Measurements from ENCODE around the gene SH2D5.
"Not testable (repeated sequence)": the region's sequence is repeated elsewhere in the genome, so short reads cannot be mapped to it uniquely, and the experiment has no call there.

SH2D5 gene

DNA sequence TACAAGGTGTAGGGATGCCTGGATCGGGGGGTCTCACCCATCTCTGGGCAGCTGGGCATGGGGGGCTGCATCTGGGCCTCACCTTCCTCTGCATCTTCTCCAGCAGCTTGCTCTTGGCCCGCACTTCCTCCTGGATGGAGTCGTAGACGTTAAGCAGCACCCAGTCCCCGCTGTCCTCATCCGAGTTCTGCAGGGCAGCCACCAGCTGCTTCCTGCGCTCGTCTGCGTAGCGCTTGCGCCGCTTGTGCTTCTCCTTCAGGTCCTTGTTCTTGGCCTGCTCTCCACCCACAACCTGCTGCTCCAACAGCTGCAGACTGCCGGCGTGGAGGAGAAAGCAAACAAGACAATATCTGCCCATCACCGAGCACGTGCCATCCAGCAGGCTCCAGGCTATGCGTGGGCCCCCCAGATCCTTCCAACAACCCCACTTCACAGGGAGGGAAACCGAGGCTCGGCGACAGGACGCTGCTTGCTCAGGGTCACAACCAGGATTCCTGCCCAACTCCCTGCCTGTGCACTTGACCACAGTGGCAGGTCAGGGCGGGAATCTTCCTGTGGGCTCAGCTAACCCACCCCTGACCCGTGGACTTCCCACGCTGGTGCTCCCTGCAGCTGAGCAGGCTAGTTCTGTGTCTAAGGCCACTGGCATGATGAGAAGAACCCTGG, 49.8 kb downstream of the SH2D5 start:
- Histone ChIP-seq H3K36me3 (no peaks in the 10 kb centered on the region), H3K27me3 (no peaks in the 10 kb centered on the region), H3K9me3 (no peaks in the 10 kb centered on the region), H3K27ac (no peak overlapping the region), H3K4me1 (ENCODE audit: control insufficient read depth in 1 of 2, insufficient read depth in 1 of 2, low read depth in 1 of 2, low read length in 1 of 2) (no peaks in the 10 kb centered on the region), H3K4me3 (ENCODE audit: low read depth in 1 of 2, low read length in 1 of 2) (no peak overlapping the region)
- TF ChIP-seq, protein P1, sequence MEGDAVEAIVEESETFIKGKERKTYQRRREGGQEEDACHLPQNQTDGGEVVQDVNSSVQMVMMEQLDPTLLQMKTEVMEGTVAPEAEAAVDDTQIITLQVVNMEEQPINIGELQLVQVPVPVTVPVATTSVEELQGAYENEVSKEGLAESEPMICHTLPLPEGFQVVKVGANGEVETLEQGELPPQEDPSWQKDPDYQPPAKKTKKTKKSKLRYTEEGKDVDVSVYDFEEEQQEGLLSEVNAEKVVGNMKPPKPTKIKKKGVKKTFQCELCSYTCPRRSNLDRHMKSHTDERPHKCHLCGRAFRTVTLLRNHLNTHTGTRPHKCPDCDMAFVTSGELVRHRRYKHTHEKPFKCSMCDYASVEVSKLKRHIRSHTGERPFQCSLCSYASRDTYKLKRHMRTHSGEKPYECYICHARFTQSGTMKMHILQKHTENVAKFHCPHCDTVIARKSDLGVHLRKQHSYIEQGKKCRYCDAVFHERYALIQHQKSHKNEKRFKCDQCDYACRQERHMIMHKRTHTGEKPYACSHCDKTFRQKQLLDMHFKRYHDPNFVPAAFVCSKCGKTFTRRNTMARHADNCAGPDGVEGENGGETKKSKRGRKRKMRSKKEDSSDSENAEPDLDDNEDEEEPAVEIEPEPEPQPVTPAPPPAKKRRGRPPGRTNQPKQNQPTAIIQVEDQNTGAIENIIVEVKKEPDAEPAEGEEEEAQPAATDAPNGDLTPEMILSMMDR (IDR thresholded peaks at IDR 0.05) = no peak

DNA sequence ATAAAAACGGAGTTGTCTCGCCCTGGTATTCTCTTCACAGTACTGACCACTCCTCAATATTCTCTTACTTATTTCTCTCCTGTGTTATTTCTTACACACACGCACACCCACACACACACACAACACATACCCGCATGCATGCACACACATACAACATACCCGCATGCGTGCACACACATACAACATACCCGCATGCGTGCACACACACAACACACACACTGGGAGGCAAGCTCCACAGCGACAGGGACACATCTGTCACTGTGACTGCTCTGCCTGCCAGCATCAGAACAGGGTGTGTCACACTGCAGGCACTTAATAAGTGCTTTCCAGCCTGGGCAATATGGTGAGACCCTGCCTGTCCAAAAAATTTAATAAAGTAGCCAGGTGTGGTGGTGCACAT, 50.5 kb downstream of the SH2D5 start:
- H3K27ac ChIP-seq = no peak overlapping the region
- TF ChIP-seq, protein P1 (IDR thresholded peaks at IDR 0.05) = no peak

GRCh38 chr1:20680269-20680668, 52.2 kb downstream of the SH2D5 start:
- H3K36me3 ChIP-seq = no peaks in the 10 kb centered on the region
- H3K27ac ChIP-seq = no peak overlapping the region
- TF ChIP-seq, protein P1 (IDR thresholded peaks at IDR 0.05) = no peak
- H3K27me3 ChIP-seq = no peaks in the 10 kb centered on the region
- no peaks in the 10 kb centered on the region for H3K4me1 ChIP-seq (ENCODE audit: control insufficient read depth in 1 of 2, insufficient read depth in 1 of 2, low read depth in 1 of 2, low read length in 1 of 2)
- no peaks in the 10 kb centered on the region for H3K9me3 ChIP-seq
- H3K4me3 ChIP-seq (ENCODE audit: low read depth in 1 of 2, low read length in 1 of 2) = no peak overlapping the region

More for the DNA sequence above, 50.5 kb downstream of the SH2D5 start:
- H3K27me3 ChIP-seq = no peaks in the 10 kb centered on the region
- no peaks in the 10 kb centered on the region for H3K4me1 ChIP-seq (ENCODE audit: control insufficient read depth in 1 of 2, insufficient read depth in 1 of 2, low read depth in 1 of 2, low read length in 1 of 2)
- H3K9me3 ChIP-seq = no peaks in the 10 kb centered on the region
- no peak overlapping the region for H3K4me3 ChIP-seq (ENCODE audit: low read depth in 1 of 2, low read length in 1 of 2)
- H3K36me3 ChIP-seq = no peaks in the 10 kb centered on the region

DNA sequence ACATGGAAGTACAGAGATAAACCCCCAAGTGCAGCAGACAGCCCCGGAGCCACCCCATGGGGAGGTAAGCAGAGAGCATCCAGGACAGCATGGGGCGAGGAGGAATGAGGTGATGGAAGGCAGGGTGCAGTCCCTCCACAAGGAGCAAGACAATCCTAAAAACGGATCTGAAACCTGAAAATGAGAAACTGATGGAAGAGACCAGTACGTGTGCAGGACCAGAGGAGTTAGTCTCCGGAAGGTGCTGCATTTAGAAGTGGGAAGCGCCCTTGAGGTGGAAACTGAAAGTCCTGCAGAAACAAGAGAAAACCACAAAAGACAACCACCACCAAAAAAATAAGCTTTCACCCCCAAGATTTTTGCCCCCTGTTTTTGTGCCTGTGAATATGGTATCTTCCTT, 53.9 kb downstream of the SH2D5 start:
- no peaks in the 10 kb centered on the region for H3K36me3 ChIP-seq
- H3K4me1 ChIP-seq (ENCODE audit: control insufficient read depth in 1 of 2, insufficient read depth in 1 of 2, low read depth in 1 of 2, low read length in 1 of 2) = no peaks in the 10 kb centered on the region
- no peak overlapping the region for H3K27ac ChIP-seq
- TF ChIP-seq, protein P1 (IDR thresholded peaks at IDR 0.05) = no peak
- H3K4me3 ChIP-seq (ENCODE audit: low read depth in 1 of 2, low read length in 1 of 2) = no peak overlapping the region
- H3K9me3 ChIP-seq = no peaks in the 10 kb centered on the region
- H3K27me3 ChIP-seq = no peaks in the 10 kb centered on the region

- not testable (repeated sequence) for H3K27me3 ChIP-seq; H3K4me3 ChIP-seq (ENCODE audit: low read depth in 1 of 2, low read length in 1 of 2); H3K36me3 ChIP-seq; H3K9me3 ChIP-seq; H3K27ac ChIP-seq; H3K4me1 ChIP-seq (ENCODE audit: control insufficient read depth in 1 of 2, insufficient read depth in 1 of 2, low read depth in 1 of 2, low read length in 1 of 2)
These were observed 58.9 kb downstream of the SH2D5 start for GRCh38 chr1:20673626-20674025.

DNA sequence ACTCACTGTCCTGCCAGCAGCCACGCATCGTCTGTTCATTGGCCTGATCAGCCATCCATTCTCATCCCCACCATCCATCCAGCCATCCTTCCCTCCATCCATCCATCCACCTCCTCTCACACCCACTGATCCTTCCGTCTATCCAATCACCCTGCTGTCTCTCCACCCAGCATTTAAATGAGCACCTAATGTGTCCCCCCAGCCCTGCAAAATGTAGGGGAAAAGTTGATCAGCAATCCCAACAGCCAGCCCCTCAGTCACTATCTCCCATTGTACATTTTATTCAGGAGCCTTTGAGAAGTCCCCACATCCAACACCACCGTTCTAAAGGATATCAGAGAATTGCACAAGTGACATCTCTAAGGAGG, 60.3 kb downstream of the SH2D5 start:
- TF ChIP-seq, protein P1 (IDR thresholded peaks at IDR 0.05) = no peak
- H3K4me1 ChIP-seq (ENCODE audit: control insufficient read depth in 1 of 2, insufficient read depth in 1 of 2, low read depth in 1 of 2, low read length in 1 of 2) = no peaks in the 10 kb centered on the region
- H3K27ac ChIP-seq = no peak overlapping the region
- no peaks in the 10 kb centered on the region for H3K27me3 ChIP-seq
- H3K4me3 ChIP-seq (ENCODE audit: low read depth in 1 of 2, low read length in 1 of 2) = no peak overlapping the region
- no peaks in the 10 kb centered on the region for H3K9me3 ChIP-seq
- H3K36me3 ChIP-seq = no peaks in the 10 kb centered on the region

All from neutrophil (primary cell).